ENCODE results near the gene SH3BGRL2.

Gene SH3BGRL2

GRCh38 chr6:79694623-79695343 is 63.7 kb downstream of the SH3BGRL2 start:
- no peak for DNase-seq (ENCODE audit: extremely low read depth in 1 of 2, low read depth in 1 of 2)

GRCh38 chr6:79697430-79697829 is 66.3 kb downstream of the SH3BGRL2 start:
- DNase-seq (ENCODE audit: extremely low read depth in 1 of 2, low read depth in 1 of 2) = no peak

- no peak for DNase-seq (ENCODE audit: extremely low read depth in 1 of 2, low read depth in 1 of 2)
These were observed 68.5 kb downstream of the SH3BGRL2 start for GRCh38 chr6:79699606-79700005.

GRCh38 chr6:79702691-79703090 is 71.6 kb downstream of the SH3BGRL2 start:
- peak in 1 of 2 donors; percentile 13 for DNase-seq (ENCODE audit: extremely low read depth in 1 of 2, low read depth in 1 of 2)

GRCh38 chr6:79704200-79704599 is 73.1 kb downstream of the SH3BGRL2 start:
- no peak for DNase-seq (ENCODE audit: extremely low read depth in 1 of 2, low read depth in 1 of 2)

GRCh38 chr6:79705456-79705995 is 74.4 kb downstream of the SH3BGRL2 start:
- DNase-seq (ENCODE audit: extremely low read depth in 1 of 2, low read depth in 1 of 2) = no peak

GRCh38 chr6:79706527-79706926 is 75.4 kb downstream of the SH3BGRL2 start:
- DNase-seq (ENCODE audit: extremely low read depth in 1 of 2, low read depth in 1 of 2) = no peak

GRCh38 chr6:79707621-79708020 is 76.5 kb downstream of the SH3BGRL2 start:
- no peak for DNase-seq (ENCODE audit: extremely low read depth in 1 of 2, low read depth in 1 of 2)

- no peak for DNase-seq (ENCODE audit: extremely low read depth in 1 of 2, low read depth in 1 of 2)
These were observed 77.1 kb downstream of the SH3BGRL2 start for GRCh38 chr6:79708095-79708791.

- DNase-seq (ENCODE audit: extremely low read depth in 1 of 2, low read depth in 1 of 2) = no peak
These were observed 79.0 kb downstream of the SH3BGRL2 start for GRCh38 chr6:79710127-79710526.

- no peak for DNase-seq (ENCODE audit: extremely low read depth in 1 of 2, low read depth in 1 of 2)
These were observed 80.0 kb downstream of the SH3BGRL2 start for GRCh38 chr6:79711167-79711566.

GRCh38 chr6:79712144-79712543 is 81.0 kb downstream of the SH3BGRL2 start:
- DNase-seq (ENCODE audit: extremely low read depth in 1 of 2, low read depth in 1 of 2) = no peak

- no peak for DNase-seq (ENCODE audit: extremely low read depth in 1 of 2, low read depth in 1 of 2)
These were observed 81.5 kb downstream of the SH3BGRL2 start for GRCh38 chr6:79712616-79713135.

GRCh38 chr6:79713701-79714322 is 82.7 kb downstream of the SH3BGRL2 start:
- DNase-seq (ENCODE audit: extremely low read depth in 1 of 2, low read depth in 1 of 2) = no peak

- no peak for DNase-seq (ENCODE audit: extremely low read depth in 1 of 2, low read depth in 1 of 2)
These were observed 86.9 kb downstream of the SH3BGRL2 start for GRCh38 chr6:79717989-79718388.

- no peak for DNase-seq (ENCODE audit: extremely low read depth in 1 of 2, low read depth in 1 of 2)
These were observed 87.5 kb downstream of the SH3BGRL2 start for GRCh38 chr6:79718509-79719247.

- DNase-seq (ENCODE audit: extremely low read depth in 1 of 2, low read depth in 1 of 2) = no peak
These were observed 88.3 kb downstream of the SH3BGRL2 start for GRCh38 chr6:79719248-79719960.

GRCh38 chr6:79724816-79725215 is 93.7 kb downstream of the SH3BGRL2 start:
- DNase-seq (ENCODE audit: extremely low read depth in 1 of 2, low read depth in 1 of 2) = no peak

- DNase-seq (ENCODE audit: extremely low read depth in 1 of 2, low read depth in 1 of 2) = no peak
These were observed 100.3 kb downstream of the SH3BGRL2 start for GRCh38 chr6:79731471-79731870.

- DNase-seq (ENCODE audit: extremely low read depth in 1 of 2, low read depth in 1 of 2) = no peak
These were observed 102.3 kb downstream of the SH3BGRL2 start for GRCh38 chr6:79733388-79733787.
